Osteocyte (in vitro differentiated cells): ENCODE results near the gene MCTP1. TPM values are rescaled to one million over a fixed set of nuclear protein-coding genes. Genes with fewer than 3 reads are reported as not detected.

ENCODE experiments used
- DNase-seq: peaks from one replicate; pipeline ENCODE4 v3.0.0; 2021; ENCODE audit warnings: mixed read lengths; ENCODE audit not compliant: unreplicated experiment; ENCODE audit errors: extremely low spot score
- H3K27ac Mint-ChIP-seq: one replicate; pipeline ENCODE4 v1.8.0; 2021; ENCODE audit warnings: mild to moderate bottlenecking, mixed read lengths; ENCODE audit not compliant: unreplicated experiment
- H3K27me3 Mint-ChIP-seq: one replicate; pipeline ENCODE4 v1.8.0; 2021; ENCODE audit warnings: mixed read lengths; ENCODE audit not compliant: unreplicated experiment
- H3K36me3 Mint-ChIP-seq: one replicate; pipeline ENCODE4 v1.8.0; 2021; ENCODE audit warnings: mixed read lengths; ENCODE audit not compliant: unreplicated experiment
- H3K4me1 Mint-ChIP-seq: one replicate; pipeline ENCODE4 v1.8.0; 2021; ENCODE audit warnings: mixed read lengths; ENCODE audit not compliant: unreplicated experiment
- H3K4me3 Mint-ChIP-seq: one replicate; pipeline ENCODE4 v1.8.0; 2021; ENCODE audit warnings: mild to moderate bottlenecking, moderate library complexity, mixed read lengths; ENCODE audit not compliant: unreplicated experiment
- H3K9me3 Mint-ChIP-seq: one replicate; pipeline ENCODE4 v1.8.0; 2021; ENCODE audit warnings: mixed read lengths; ENCODE audit not compliant: unreplicated experiment
- total RNA-seq: library from RNA; stranded (reverse); gene quantifications from 2 replicates; pipeline ENCODE4 v1.2.1, GENCODE V29; 2021
- TF ChIP-seq, protein P1 (sequence below): fragments of 200-600 bp; sonication (generic); IDR thresholded peaks from 2 replicates; pipeline ENCODE4 v1.5.0; 2021; ENCODE audit warnings: antibody characterized with exemption, mild to moderate bottlenecking, moderate library complexity

MCTP1 gene
- total RNA-seq, 1 donor from 2014 or later, result 0.67 TPM

DNA sequence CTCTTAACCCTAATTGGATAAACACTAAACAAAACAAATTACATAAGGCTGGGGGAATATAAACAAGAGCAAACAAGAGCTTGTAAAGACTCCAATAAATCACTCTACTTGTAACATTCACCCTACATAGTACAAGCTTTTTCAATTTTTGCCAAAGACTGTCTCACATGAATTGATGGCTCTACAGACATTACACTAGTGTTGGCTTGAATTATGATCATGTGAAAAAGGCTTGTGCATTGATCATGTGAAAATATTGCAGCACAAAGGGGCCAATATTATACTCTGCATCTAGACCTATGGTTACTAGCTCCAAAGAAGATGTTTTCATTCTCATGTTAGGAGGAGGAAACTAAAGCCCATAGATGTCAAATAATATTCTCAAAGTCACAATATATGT, 212.6 kb downstream of the MCTP1 start:
- no peak for DNase-seq
- H3K27me3 Mint-ChIP-seq, result peaks cover 6% of the 10 kb centered on the region
- H3K4me3 Mint-ChIP-seq, result no peak overlapping the region
- H3K4me1 Mint-ChIP-seq, result no peaks in the 10 kb centered on the region
- H3K9me3 Mint-ChIP-seq, result no peaks in the 10 kb centered on the region
- no peaks in the 10 kb centered on the region for H3K36me3 Mint-ChIP-seq
- no peak overlapping the region for H3K27ac Mint-ChIP-seq
- TF ChIP-seq, protein P1, sequence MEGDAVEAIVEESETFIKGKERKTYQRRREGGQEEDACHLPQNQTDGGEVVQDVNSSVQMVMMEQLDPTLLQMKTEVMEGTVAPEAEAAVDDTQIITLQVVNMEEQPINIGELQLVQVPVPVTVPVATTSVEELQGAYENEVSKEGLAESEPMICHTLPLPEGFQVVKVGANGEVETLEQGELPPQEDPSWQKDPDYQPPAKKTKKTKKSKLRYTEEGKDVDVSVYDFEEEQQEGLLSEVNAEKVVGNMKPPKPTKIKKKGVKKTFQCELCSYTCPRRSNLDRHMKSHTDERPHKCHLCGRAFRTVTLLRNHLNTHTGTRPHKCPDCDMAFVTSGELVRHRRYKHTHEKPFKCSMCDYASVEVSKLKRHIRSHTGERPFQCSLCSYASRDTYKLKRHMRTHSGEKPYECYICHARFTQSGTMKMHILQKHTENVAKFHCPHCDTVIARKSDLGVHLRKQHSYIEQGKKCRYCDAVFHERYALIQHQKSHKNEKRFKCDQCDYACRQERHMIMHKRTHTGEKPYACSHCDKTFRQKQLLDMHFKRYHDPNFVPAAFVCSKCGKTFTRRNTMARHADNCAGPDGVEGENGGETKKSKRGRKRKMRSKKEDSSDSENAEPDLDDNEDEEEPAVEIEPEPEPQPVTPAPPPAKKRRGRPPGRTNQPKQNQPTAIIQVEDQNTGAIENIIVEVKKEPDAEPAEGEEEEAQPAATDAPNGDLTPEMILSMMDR, result no peak

DNA sequence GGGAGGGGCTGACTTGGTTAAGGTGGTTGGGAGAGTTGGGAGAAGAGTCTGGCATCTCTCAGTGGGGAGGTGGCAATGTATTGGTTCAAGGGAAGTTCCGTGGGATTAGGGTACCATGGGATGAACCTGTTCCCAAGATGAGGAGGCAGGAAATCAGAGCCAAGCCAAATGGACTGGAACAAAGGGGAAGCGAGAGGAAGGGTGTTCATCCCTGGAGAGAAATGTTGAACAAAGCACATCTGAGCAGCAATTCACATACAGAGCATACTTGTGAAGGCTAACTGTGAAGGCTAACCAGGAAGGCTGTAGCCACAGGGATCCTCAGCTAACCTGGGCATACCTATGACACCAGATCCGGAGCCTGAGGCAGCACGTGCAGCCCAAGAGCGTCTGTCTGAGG, 214.0 kb downstream of the MCTP1 start:
- TF ChIP-seq, protein P1, result no peak
- Mint-ChIP-seq H3K36me3 (no peaks in the 10 kb centered on the region), H3K4me1 (no peaks in the 10 kb centered on the region), H3K27ac (no peak overlapping the region), H3K4me3 (no peak overlapping the region), H3K27me3 (peaks cover 11% of the 10 kb centered on the region), H3K9me3 (no peaks in the 10 kb centered on the region)
- no peak for DNase-seq

DNA sequence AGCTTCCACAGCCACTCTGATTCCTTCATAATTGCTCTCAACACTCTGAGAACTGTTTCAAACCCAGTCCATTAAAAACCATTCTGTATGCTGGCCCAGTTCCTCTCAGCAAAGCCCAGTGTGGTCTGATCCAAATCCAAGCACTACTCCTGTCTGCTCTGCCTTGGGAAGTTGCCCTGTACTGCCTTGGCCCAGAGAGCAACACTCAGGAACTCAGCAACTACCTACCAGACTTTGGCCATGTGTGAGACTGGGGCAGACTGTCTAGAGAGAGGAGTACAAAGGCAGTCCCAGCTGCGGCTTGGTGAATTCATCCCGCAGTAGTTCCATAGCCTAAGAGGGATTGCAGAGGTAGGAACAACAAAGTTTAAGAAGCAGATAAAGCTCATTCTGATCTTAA, 214.4 kb downstream of the MCTP1 start:
- TF ChIP-seq, protein P1, result no peak

DNA sequence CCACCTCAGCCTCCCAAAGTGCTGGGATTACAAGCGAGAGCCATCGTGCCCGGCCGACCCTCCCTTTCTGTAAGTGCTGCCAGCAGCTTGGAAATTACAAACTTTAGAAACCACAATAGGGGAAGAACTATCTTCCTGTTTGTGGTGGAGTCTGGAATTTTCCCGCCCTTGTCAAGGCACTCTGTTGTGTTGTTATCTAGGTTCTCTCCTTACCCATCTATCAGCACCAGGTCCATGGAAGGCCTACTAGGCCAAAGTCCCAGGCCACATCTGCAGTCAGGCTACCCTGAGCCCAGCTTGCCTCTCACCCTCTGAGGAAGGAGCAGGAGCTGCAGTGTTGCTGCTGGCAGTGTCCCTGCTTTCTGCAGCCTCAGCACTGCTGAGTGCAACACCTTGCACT, 214.9 kb downstream of the MCTP1 start:
- H3K27ac Mint-ChIP-seq, result no peak overlapping the region
- H3K9me3 Mint-ChIP-seq, result no peaks in the 10 kb centered on the region
- TF ChIP-seq, protein P1, result no peak

More for the DNA sequence above, 214.4 kb downstream of the MCTP1 start:
- DNase-seq, result no peak
- Mint-ChIP-seq H3K4me3 (no peak overlapping the region), H3K4me1 (no peaks in the 10 kb centered on the region), H3K9me3 (no peaks in the 10 kb centered on the region), H3K27me3 (peaks cover 14% of the 10 kb centered on the region), H3K27ac (no peak overlapping the region), H3K36me3 (no peaks in the 10 kb centered on the region)

DNA sequence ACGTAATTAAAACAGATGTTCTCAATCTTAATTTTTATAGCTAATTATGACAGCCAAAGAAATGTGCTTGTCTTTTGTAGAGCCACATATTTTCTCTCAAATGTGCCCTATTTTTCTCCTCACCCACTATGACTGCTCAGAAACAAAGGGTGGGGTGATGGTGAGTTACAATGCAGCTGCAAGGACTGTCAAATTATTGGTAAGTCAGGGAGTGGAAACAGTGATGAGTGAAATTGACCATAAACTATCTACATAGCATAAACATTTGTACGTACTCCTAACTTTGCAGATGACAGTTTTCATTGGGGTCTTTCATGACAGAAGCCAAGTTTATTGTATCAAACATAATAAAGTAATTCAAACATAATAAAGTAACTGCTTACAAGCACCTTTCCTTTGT, 215.9 kb downstream of the MCTP1 start:
- peaks cover 14% of the 10 kb centered on the region for H3K27me3 Mint-ChIP-seq
- no peak for DNase-seq
- TF ChIP-seq, protein P1, result no peak
- H3K4me1 Mint-ChIP-seq, result no peaks in the 10 kb centered on the region
- no peaks in the 10 kb centered on the region for H3K9me3 Mint-ChIP-seq
- no peak overlapping the region for H3K27ac Mint-ChIP-seq
- H3K36me3 Mint-ChIP-seq, result no peaks in the 10 kb centered on the region
- no peak overlapping the region for H3K4me3 Mint-ChIP-seq

More for the DNA sequence above, 214.9 kb downstream of the MCTP1 start:
- Mint-ChIP-seq H3K36me3 (no peaks in the 10 kb centered on the region), H3K4me3 (no peak overlapping the region), H3K4me1 (no peaks in the 10 kb centered on the region), H3K27me3 (peaks cover 14% of the 10 kb centered on the region)
- DNase-seq, result no peak
